Chondrocyte (in vitro differentiated cells): Measurements from ENCODE around the gene VHLL. TPM values are rescaled to one million over a fixed set of nuclear protein-coding genes. Genes with fewer than 3 reads are reported as not detected.

Experiments used
- DNase-seq: peaks from one replicate; pipeline ENCODE4 v3.0.0; 2021; ENCODE audit warnings: mixed read lengths, low spot score
- H3K27ac Mint-ChIP-seq: one replicate; pipeline ENCODE4 v1.8.0; 2021; ENCODE audit warnings: mild to moderate bottlenecking, moderate library complexity, mixed read lengths; ENCODE audit not compliant: unreplicated experiment
- H3K27me3 Mint-ChIP-seq: 2 replicates; pipeline ENCODE4 v1.8.0; 2021; ENCODE audit warnings: low read depth, mixed read lengths
- H3K36me3 Mint-ChIP-seq: 2 replicates; pipeline ENCODE4 v1.8.0; 2021; ENCODE audit warnings: low read depth, mixed read lengths
- H3K4me1 Mint-ChIP-seq: 2 replicates; pipeline ENCODE4 v1.8.0; 2021; ENCODE audit warnings: low read depth, mild to moderate bottlenecking, mixed read lengths
- H3K4me3 Mint-ChIP-seq: one replicate; pipeline ENCODE4 v1.8.0; 2021; ENCODE audit warnings: mild to moderate bottlenecking, moderate library complexity, mixed read lengths; ENCODE audit not compliant: unreplicated experiment
- H3K9me3 Mint-ChIP-seq: 2 replicates; pipeline ENCODE4 v1.8.0; 2021; ENCODE audit warnings: low read depth, mixed read lengths
- total RNA-seq: library from RNA; stranded (reverse); gene quantifications from 3 replicates; pipeline ENCODE4 v1.2.1, GENCODE V29; 2021
- TF ChIP-seq, protein P1 (sequence below): fragments of 200-600 bp; sonication (generic); IDR thresholded peaks from 2 replicates; pipeline ENCODE4 v1.5.0; 2021; ENCODE audit warnings: antibody characterized with exemption, mild to moderate bottlenecking, moderate library complexity

Gene VHLL
- total RNA-seq, 1 donor from 2014 or later = not detected

DNA sequence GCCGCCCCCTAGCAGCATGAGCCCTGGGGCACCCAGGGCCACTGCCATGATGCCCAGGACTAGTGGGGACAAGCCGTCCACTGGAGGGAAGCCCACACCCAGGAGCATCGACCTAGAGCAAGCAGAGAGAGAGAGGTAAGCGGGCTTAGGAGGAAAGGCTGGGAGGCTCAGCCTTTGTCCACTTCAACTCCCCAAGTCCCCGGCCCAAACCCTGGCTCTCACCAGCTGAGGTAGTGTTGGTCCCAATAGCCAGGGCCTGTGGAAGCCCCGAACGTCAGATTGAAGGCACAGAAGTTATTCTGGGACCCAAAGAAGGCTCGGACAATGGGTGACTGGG lies 6.0 kb downstream of the VHLL start:
- H3K27me3 Mint-ChIP-seq = no peaks in the 10 kb centered on the region

GRCh38 chr1:156291226-156292061 lies 7.7 kb downstream of the VHLL start:
- Mint-ChIP-seq H3K9me3 (no peaks in the 10 kb centered on the region), H3K27me3 (no peaks in the 10 kb centered on the region), H3K36me3 (peaks cover 4% of the 10 kb centered on the region)

More for the DNA sequence above, 6.0 kb downstream of the VHLL start:
- peaks cover 4% of the 10 kb centered on the region for H3K36me3 Mint-ChIP-seq
- H3K9me3 Mint-ChIP-seq = no peaks in the 10 kb centered on the region
- H3K4me1 Mint-ChIP-seq = peaks cover 48% of the 10 kb centered on the region
- DNase-seq = no peak
- TF ChIP-seq, protein P1, sequence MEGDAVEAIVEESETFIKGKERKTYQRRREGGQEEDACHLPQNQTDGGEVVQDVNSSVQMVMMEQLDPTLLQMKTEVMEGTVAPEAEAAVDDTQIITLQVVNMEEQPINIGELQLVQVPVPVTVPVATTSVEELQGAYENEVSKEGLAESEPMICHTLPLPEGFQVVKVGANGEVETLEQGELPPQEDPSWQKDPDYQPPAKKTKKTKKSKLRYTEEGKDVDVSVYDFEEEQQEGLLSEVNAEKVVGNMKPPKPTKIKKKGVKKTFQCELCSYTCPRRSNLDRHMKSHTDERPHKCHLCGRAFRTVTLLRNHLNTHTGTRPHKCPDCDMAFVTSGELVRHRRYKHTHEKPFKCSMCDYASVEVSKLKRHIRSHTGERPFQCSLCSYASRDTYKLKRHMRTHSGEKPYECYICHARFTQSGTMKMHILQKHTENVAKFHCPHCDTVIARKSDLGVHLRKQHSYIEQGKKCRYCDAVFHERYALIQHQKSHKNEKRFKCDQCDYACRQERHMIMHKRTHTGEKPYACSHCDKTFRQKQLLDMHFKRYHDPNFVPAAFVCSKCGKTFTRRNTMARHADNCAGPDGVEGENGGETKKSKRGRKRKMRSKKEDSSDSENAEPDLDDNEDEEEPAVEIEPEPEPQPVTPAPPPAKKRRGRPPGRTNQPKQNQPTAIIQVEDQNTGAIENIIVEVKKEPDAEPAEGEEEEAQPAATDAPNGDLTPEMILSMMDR = no peak
- peak overlapping the region; percentile 74 for H3K27ac Mint-ChIP-seq
- H3K4me3 Mint-ChIP-seq = no peak overlapping the region

GRCh38 chr1:156289857-156290256 lies 9.2 kb downstream of the VHLL start:
- Mint-ChIP-seq H3K36me3 (peaks cover 4% of the 10 kb centered on the region), H3K4me3 (no peak overlapping the region), H3K4me1 (peaks cover 36% of the 10 kb centered on the region), H3K9me3 (no peaks in the 10 kb centered on the region), H3K27ac (no peak overlapping the region), H3K27me3 (no peaks in the 10 kb centered on the region)
- TF ChIP-seq, protein P1 = no peak
- DNase-seq = no peak

More at GRCh38 chr1:156291226-156292061, 7.7 kb downstream of the VHLL start:
- Mint-ChIP-seq H3K27ac (peak overlapping the region; percentile 98), H3K4me1 (peaks cover 48% of the 10 kb centered on the region), H3K4me3 (peak overlapping the region; percentile 97)
- TF ChIP-seq, protein P1 = no peak
- peak; percentile 97 for DNase-seq

- TF ChIP-seq, protein P1 = no peak
- Mint-ChIP-seq H3K36me3 (peaks cover 2% of the 10 kb centered on the region), H3K4me1 (peaks cover 38% of the 10 kb centered on the region), H3K9me3 (no peaks in the 10 kb centered on the region), H3K4me3 (no peak overlapping the region), H3K27me3 (no peaks in the 10 kb centered on the region), H3K27ac (no peak overlapping the region)
- DNase-seq = peak; percentile 72
These were observed 13.0 kb downstream of the VHLL start for GRCh38 chr1:156286061-156286460.

DNA sequence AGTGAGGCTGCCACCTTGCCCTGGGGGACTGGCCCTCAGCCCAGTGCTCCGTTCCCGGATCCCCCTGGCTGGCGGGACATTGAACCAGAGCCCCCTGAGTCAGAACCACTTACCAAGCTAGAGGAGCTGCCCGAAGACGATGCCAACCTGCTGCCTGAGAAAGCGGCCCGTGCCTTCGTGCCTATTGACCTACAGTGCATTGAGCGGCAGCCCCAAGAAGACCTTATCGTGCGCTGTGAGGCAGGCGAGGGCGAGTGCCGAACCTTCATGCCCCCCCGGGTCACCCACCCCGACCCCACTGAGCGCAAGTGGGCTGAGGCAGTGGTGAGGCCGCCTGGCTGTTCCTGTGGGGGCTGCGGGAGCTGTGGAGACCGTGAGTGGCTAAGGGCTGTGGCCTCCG lies 13.7 kb downstream of the VHLL start:
- peak; percentile 81 for DNase-seq
- TF ChIP-seq, protein P1 = no peak
- Mint-ChIP-seq H3K36me3 (peaks cover 2% of the 10 kb centered on the region), H3K4me3 (no peak overlapping the region), H3K27me3 (no peaks in the 10 kb centered on the region), H3K4me1 (peaks cover 41% of the 10 kb centered on the region), H3K9me3 (no peaks in the 10 kb centered on the region), H3K27ac (no peak overlapping the region)
